ENCODE results near the gene DHPS.
A peak's percentile ranks its signal among the peaks of the same experiment; 100 is the strongest.
"Not testable (repeated sequence)": the region's sequence is repeated elsewhere in the genome, so short reads cannot be mapped to it uniquely, and the experiment has no call there.

Gene DHPS

GRCh38 chr19:12681074-12681987, at the start of gene DHPS:
Gene DHPS (minus strand): TSS chr19:12681880. CDS start chr19:12681766, 114 bp downstream.
- DNase-seq (ENCODE audit: low read depth in 1 of 2, low spot score in 1 of 2): peak; percentile 84 to 99
- TF ChIP-seq JUND (IDR thresholded peaks at IDR 0.05; ENCODE audit: low read depth): no peak
- in situ Hi-C loops (cut with HindIII; ENCODE audit: low pct_unique_long_range_greater_than_20kb, low sequenced_read_pairs): no loop called here

- in situ Hi-C loops (cut with HindIII; ENCODE audit: low pct_unique_long_range_greater_than_20kb, low sequenced_read_pairs): no loop called here
- no peak for TF ChIP-seq JUND (IDR thresholded peaks at IDR 0.05; ENCODE audit: low read depth)
- DNase-seq (ENCODE audit: low read depth in 1 of 2, low spot score in 1 of 2): no peak
Observed at GRCh38 chr19:12731337-12731736, 49.7 kb upstream of the DHPS start.

- in situ Hi-C loops (cut with HindIII; ENCODE audit: low pct_unique_long_range_greater_than_20kb, low sequenced_read_pairs): no loop called here
- TF ChIP-seq JUND (IDR thresholded peaks at IDR 0.05; ENCODE audit: low read depth): no peak
- no peak for DNase-seq (ENCODE audit: low read depth in 1 of 2, low spot score in 1 of 2)
Observed at GRCh38 chr19:12730064-12730463, 48.4 kb upstream of the DHPS start.

GRCh38 chr19:12727745-12728433, 46.2 kb upstream of the DHPS start:
- DNase-seq (ENCODE audit: low read depth in 1 of 2, low spot score in 1 of 2): no peak
- in situ Hi-C loops (cut with HindIII; ENCODE audit: low pct_unique_long_range_greater_than_20kb, low sequenced_read_pairs): no loop called here
- TF ChIP-seq JUND (IDR thresholded peaks at IDR 0.05; ENCODE audit: low read depth): no peak

- in situ Hi-C loops (cut with HindIII; ENCODE audit: low pct_unique_long_range_greater_than_20kb, low sequenced_read_pairs): no loop called here
- TF ChIP-seq JUND (IDR thresholded peaks at IDR 0.05; ENCODE audit: low read depth): no peak
- no peak for DNase-seq (ENCODE audit: low read depth in 1 of 2, low spot score in 1 of 2)
Observed at GRCh38 chr19:12726988-12727316, 45.3 kb upstream of the DHPS start.

GRCh38 chr19:12725612-12726011, 43.9 kb upstream of the DHPS start:
- in situ Hi-C loops (cut with HindIII; ENCODE audit: low pct_unique_long_range_greater_than_20kb, low sequenced_read_pairs); DNase-seq (ENCODE audit: low read depth in 1 of 2, low spot score in 1 of 2): not testable (repeated sequence)

GRCh38 chr19:12723641-12724426, 42.2 kb upstream of the DHPS start, which contains the start of gene TNPO2:
Gene TNPO2 (minus strand): TSS chr19:12723932. CDS start chr19:12720977, 2,955 bp downstream.
- DNase-seq (ENCODE audit: low read depth in 1 of 2, low spot score in 1 of 2): peak in 1 of 2 experiments; percentile 48
- in situ Hi-C loops (cut with HindIII; ENCODE audit: low pct_unique_long_range_greater_than_20kb, low sequenced_read_pairs): no loop called here

GRCh38 chr19:12723381-12723640, 41.6 kb upstream of the DHPS start:
- no peak for TF ChIP-seq JUND (IDR thresholded peaks at IDR 0.05; ENCODE audit: low read depth)
- DNase-seq (ENCODE audit: low read depth in 1 of 2, low spot score in 1 of 2): no peak
- in situ Hi-C loops (cut with HindIII; ENCODE audit: low pct_unique_long_range_greater_than_20kb, low sequenced_read_pairs): no loop called here

More at GRCh38 chr19:12723641-12724426, 42.2 kb upstream of the DHPS start, which contains the start of gene TNPO2:
- TF ChIP-seq JUND (IDR thresholded peaks at IDR 0.05; ENCODE audit: low read depth): no peak

- DNase-seq (ENCODE audit: low read depth in 1 of 2, low spot score in 1 of 2): peak; percentile 97 to 98
- TF ChIP-seq JUND (IDR thresholded peaks at IDR 0.05; ENCODE audit: low read depth): no peak
- in situ Hi-C loops (cut with HindIII; ENCODE audit: low pct_unique_long_range_greater_than_20kb, low sequenced_read_pairs): no loop called here
Observed at GRCh38 chr19:12722566-12723380, 41.1 kb upstream of the DHPS start.

- TF ChIP-seq JUND (IDR thresholded peaks at IDR 0.05; ENCODE audit: low read depth): no peak
- DNase-seq (ENCODE audit: low read depth in 1 of 2, low spot score in 1 of 2): peak; percentile 61 to 78
- in situ Hi-C loops (cut with HindIII; ENCODE audit: low pct_unique_long_range_greater_than_20kb, low sequenced_read_pairs): no loop called here
Observed at GRCh38 chr19:12721656-12722565, 40.2 kb upstream of the DHPS start.
